H1 (cell line): Measurements from ENCODE around the gene HFE. TPM values are rescaled to one million over a fixed set of nuclear protein-coding genes. Genes with fewer than 3 reads are reported as not detected.

ENCODE experiments used
- CTCF ChIA-PET: fragments of 300-600 bp; sonication (Branson Sonifier 250); formaldehyde crosslinking; loops from one replicate; lab custom pipeline; 2021; ENCODE audit not compliant: partially characterized antibody; lab: Charles Lee
- POLR2A ChIA-PET: fragments of 300-600 bp; sonication (Branson Sonifier 250); formaldehyde crosslinking; loops from one replicate; lab custom pipeline; 2021; ENCODE audit warnings: inconsistent platforms; ENCODE audit not compliant: partially characterized antibody; lab: Charles Lee
- DNase-seq, 2 experiments: peaks; one replicate each; pipeline versions ENCODE4 v3.0.0 to v3.0.0-alpha.2; 2010 to 2022; ENCODE audit warnings: low spot score in 2 of 2, low read depth in 1 of 2, mixed read lengths in 1 of 2
- FAIRE-seq: peaks from 2 replicates; lab custom pipeline; 2011; peaks lifted over from hg19 to GRCh38; lab: Jason Lieb, UNC
- H2AFZ ChIP-seq: 2 replicates; pipeline ENCODE4 v1.8.1; 2012; ENCODE audit warnings: low read length, inconsistent platforms
- H2AK5ac ChIP-seq: 2 replicates; pipeline ENCODE4 v1.6.1; 2013; ENCODE audit warnings: low read depth, low read length
- H2BK120ac ChIP-seq: replicated peaks from 2 replicates; pipeline ENCODE3; 2013; ENCODE audit warnings: low read depth, low read length, inconsistent platforms
- H2BK12ac ChIP-seq: 2 replicates; pipeline ENCODE4 v1.6.1; 2013; ENCODE audit warnings: low read depth, low read length
- H2BK15ac ChIP-seq: 2 replicates; pipeline ENCODE4 v1.6.1; 2013; ENCODE audit warnings: low read length
- H2BK20ac ChIP-seq: 2 replicates; pipeline ENCODE4 v1.6.1; 2013; ENCODE audit warnings: low read length
- H2BK5ac ChIP-seq: 2 replicates; pipeline ENCODE4 v1.6.1; 2013; ENCODE audit warnings: low read depth, low read length
- H3K14ac ChIP-seq: 2 replicates; pipeline ENCODE4 v1.6.1; 2013; ENCODE audit warnings: inconsistent platforms; ENCODE audit not compliant: insufficient read length
- H3K18ac ChIP-seq: 2 replicates; pipeline ENCODE4 v1.6.1; 2013; ENCODE audit warnings: low read length; ENCODE audit errors: extremely low read depth
- H3K23ac ChIP-seq: 2 replicates; pipeline ENCODE4 v1.6.1; 2013; ENCODE audit warnings: inconsistent platforms; ENCODE audit not compliant: insufficient read length
- H3K23me2 ChIP-seq: 2 replicates; pipeline ENCODE4 v1.6.1; 2013; ENCODE audit warnings: low read depth, low read length
- H3K27ac ChIP-seq: 2 replicates; pipeline ENCODE4 v1.6.1; 2011; ENCODE audit warnings: low read depth, low read length, inconsistent platforms
- H3K27me3 ChIP-seq, 4 experiments: replicated peaks in 1 of 4; 1 replicate in 1 of 4; 2 replicates in 3 of 4; pipeline versions ENCODE4 v1.6.1 to v1.8.1; 2011 to 2013; ENCODE audit warnings: low read length in 3 of 4, mild to moderate bottlenecking in 3 of 4, inconsistent platforms in 2 of 4, mixed read lengths in 2 of 4, moderate library complexity in 1 of 4; ENCODE audit not compliant: control insufficient read depth in 3 of 4, insufficient read depth in 3 of 4; ENCODE audit errors: extremely low read depth in 1 of 4
- H3K36me3 ChIP-seq, 4 experiments: 2 replicates each; pipeline versions ENCODE4 v1.6.1 to v1.8.1; 2011 to 2013; ENCODE audit warnings: mild to moderate bottlenecking in 4 of 4, low read length in 3 of 4, moderate library complexity in 2 of 4, control low read depth in 1 of 4, inconsistent platforms in 1 of 4; ENCODE audit not compliant: insufficient read depth in 4 of 4, control insufficient read depth in 2 of 4
- H3K4ac ChIP-seq: replicated peaks from 2 replicates; pipeline ENCODE3; 2013; ENCODE audit warnings: low read length, low read depth, mixed read lengths, inconsistent platforms; ENCODE audit not compliant: insufficient read length
- H3K4me1 ChIP-seq, 4 experiments: replicated peaks in 1 of 4; 1 replicate in 1 of 4; 2 replicates in 3 of 4; pipeline versions ENCODE4 v1.6.1 to v1.8.1; 2011 to 2013; ENCODE audit warnings: low read length in 3 of 4, inconsistent platforms in 2 of 4, mixed read lengths in 1 of 4; ENCODE audit not compliant: insufficient read depth in 4 of 4, control insufficient read depth in 3 of 4
- H3K4me2 ChIP-seq, 2 experiments: 2 replicates each; pipeline versions ENCODE4 v1.6.1 to v1.8.1; 2011 to 2013; ENCODE audit warnings: low read depth in 2 of 2, low read length in 2 of 2, control low read depth in 1 of 2, inconsistent platforms in 1 of 2, mild to moderate bottlenecking in 1 of 2; ENCODE audit not compliant: insufficient read depth in 1 of 2
- H3K4me3 ChIP-seq, 4 experiments: fragments of 200-600, 300-600 bp in 1 of 4; sonication (generic), shearing (Covaris generic), sonication (Bioruptor Twin) in 1 of 4; 2 replicates each; pipeline versions ENCODE4 v1.5.1 to v1.8.1; 2011 to 2016; ENCODE audit warnings: low read length in 4 of 4, low read depth in 3 of 4, control low read depth in 2 of 4, inconsistent platforms in 2 of 4, mild to moderate bottlenecking in 2 of 4, mixed read lengths in 1 of 4, moderate library complexity in 1 of 4; ENCODE audit not compliant: insufficient read depth in 2 of 4; ENCODE audit errors: extremely low read depth in 1 of 4
- H3K56ac ChIP-seq: replicated peaks from 2 replicates; pipeline ENCODE3; 2013; ENCODE audit warnings: low read depth, mild to moderate bottlenecking, mixed read lengths, low read length, inconsistent platforms; ENCODE audit not compliant: insufficient read length
- H3K79me1 ChIP-seq: 2 replicates; pipeline ENCODE4 v1.6.1; 2013; ENCODE audit warnings: low read depth, low read length, control low read depth
- H3K79me2 ChIP-seq, 2 experiments: 2 replicates each; pipeline versions ENCODE4 v1.6.1 to v1.8.1; 2012 to 2013; ENCODE audit warnings: low read length in 2 of 2, mild to moderate bottlenecking in 2 of 2, inconsistent platforms in 1 of 2; ENCODE audit not compliant: insufficient read depth in 2 of 2, control insufficient read depth in 1 of 2
- H3K9ac ChIP-seq, 4 experiments: replicated peaks in 1 of 4; 1 replicate in 1 of 4; 2 replicates in 3 of 4; pipeline versions ENCODE4 v1.6.1 to v1.8.1; 2011 to 2013; ENCODE audit warnings: low read depth in 3 of 4, low read length in 3 of 4, control low read depth in 2 of 4, mild to moderate bottlenecking in 2 of 4, moderate library complexity in 2 of 4, inconsistent platforms in 1 of 4; ENCODE audit errors: extremely low read depth in 1 of 4
- H3K9me3 ChIP-seq, 2 experiments: 2 replicates each; pipeline versions ENCODE4 v1.6.1 to v1.8.1; 2012 to 2013; ENCODE audit warnings: mild to moderate bottlenecking in 2 of 2, moderate library complexity in 2 of 2, control low read depth in 1 of 2, inconsistent platforms in 1 of 2, low read depth in 1 of 2, low read length in 1 of 2, mixed read lengths in 1 of 2; ENCODE audit not compliant: insufficient read depth in 2 of 2
- H4K20me1 ChIP-seq, 2 experiments: replicated peaks in 1 of 2; 2 replicates each; pipeline versions ENCODE3 to v1.8.1; 2011 to 2013; ENCODE audit warnings: inconsistent platforms in 2 of 2, low read length in 2 of 2, mild to moderate bottlenecking in 1 of 2; ENCODE audit not compliant: insufficient read depth in 2 of 2, control insufficient read depth in 1 of 2
- H4K5ac ChIP-seq: 2 replicates; pipeline ENCODE4 v1.6.1; 2013; ENCODE audit warnings: low read length, low read depth, mixed read lengths, inconsistent platforms; ENCODE audit not compliant: insufficient read length
- H4K8ac ChIP-seq: 2 replicates; pipeline ENCODE4 v1.8.0; 2013; ENCODE audit warnings: mild to moderate bottlenecking, moderate library complexity, low read length, inconsistent platforms; ENCODE audit not compliant: insufficient read depth; ENCODE audit errors: extremely low read depth
- H4K91ac ChIP-seq: replicated peaks from 2 replicates; pipeline ENCODE3; 2013; ENCODE audit warnings: low read length, mixed read lengths, inconsistent platforms; ENCODE audit not compliant: insufficient read length
- BRCA1 ChIP-seq: IDR thresholded peaks from 2 replicates; pipeline ENCODE4 v1.6.1; 2012; ENCODE audit warnings: low read depth, low read length, improper control_type of control experiment
- CHD2 ChIP-seq: IDR thresholded peaks from 2 replicates; pipeline ENCODE4 v1.6.1; 2012; ENCODE audit warnings: low read length, improper control_type of control experiment
- FOSL1 ChIP-seq: IDR thresholded peaks from 2 replicates; pipeline ENCODE4 v1.6.1; 2011; ENCODE audit warnings: mild to moderate bottlenecking, low read depth, low read length, moderate library complexity; ENCODE audit not compliant: insufficient read depth
- HDAC6 ChIP-seq: IDR thresholded peaks from one replicate; pipeline ENCODE4 v1.7.1; 2012; ENCODE audit warnings: low read depth, mild to moderate bottlenecking, inconsistent platforms, low read length, moderate library complexity
- JUND ChIP-seq: IDR thresholded peaks from 2 replicates; pipeline ENCODE4 v1.6.1; 2011; ENCODE audit warnings: mild to moderate bottlenecking, improper control_type of control experiment, low read length
- KDM4A ChIP-seq: IDR thresholded peaks from one replicate; pipeline ENCODE4 v1.7.1; 2012; ENCODE audit warnings: low read depth, mild to moderate bottlenecking, moderate library complexity, low read length, inconsistent platforms; ENCODE audit not compliant: severe bottlenecking
- MAFK ChIP-seq: IDR thresholded peaks from 2 replicates; pipeline ENCODE4 v1.6.1; 2012; ENCODE audit warnings: low read depth, mild to moderate bottlenecking, improper control_type of control experiment, low read length
- POLR2A ChIP-seq, 2 experiments: IDR thresholded peaks; 1 replicate in 1 of 2; 2 replicates in 1 of 2; pipeline ENCODE4 v1.6.1; 2011; ENCODE audit warnings: low read depth in 2 of 2, low read length in 2 of 2, mild to moderate bottlenecking in 2 of 2; ENCODE audit errors: control extremely low read depth in 1 of 2
- RFX5 ChIP-seq: IDR thresholded peaks from 2 replicates; pipeline ENCODE4 v1.6.1; 2011; ENCODE audit warnings: low read depth, low read length, improper control_type of control experiment, borderline replicate concordance
- SIRT6 ChIP-seq: IDR thresholded peaks from one replicate; pipeline ENCODE4 v1.7.1; 2012; ENCODE audit warnings: low read length, inconsistent platforms
- SIX5 ChIP-seq: IDR thresholded peaks from 2 replicates; pipeline ENCODE4 v1.6.1; 2011; ENCODE audit warnings: mild to moderate bottlenecking, low read depth, low read length
- TAF7 ChIP-seq: optimal IDR thresholded peaks from 2 replicates; pipeline ENCODE3; 2011; ENCODE audit warnings: low read depth, mild to moderate bottlenecking, inconsistent platforms, low read length, moderate library complexity, borderline replicate concordance
- TEAD4 ChIP-seq: IDR thresholded peaks from 2 replicates; pipeline ENCODE4 v1.6.1; 2012; ENCODE audit warnings: low read depth, low read length, inconsistent platforms, mixed read lengths
- YY1 ChIP-seq: IDR thresholded peaks from 2 replicates; pipeline ENCODE4 v1.6.1; 2011; ENCODE audit warnings: low read depth, mild to moderate bottlenecking, low read length
- ZNF274 ChIP-seq: IDR thresholded peaks from 2 replicates; pipeline ENCODE4 v1.7.0; 2012; ENCODE audit warnings: low read length, borderline replicate concordance; ENCODE audit errors: extremely low read depth
- WGBS, 2 experiments: shearing (Covaris generic) in 1 of 2; methylation state at CpG; one replicate each; pipeline versions ENCODE4 v1.1.6 to v1.1.7; 2013 to 2015; ENCODE audit warnings: low lambda C conversion rate in 2 of 2, mixed read lengths in 2 of 2, inconsistent platforms in 1 of 2, low coverage in 1 of 2, missing lambda C conversion rate in 1 of 2; ENCODE audit not compliant: insufficient replicate concordance in 2 of 2, insufficient coverage in 1 of 2, insufficient read length in 1 of 2; ENCODE audit errors: extremely low coverage in 1 of 2, missing lambda C conversion rate in 1 of 2; 5-methylcytosine and 5-hydroxymethylcytosine counted together
- polyA plus RNA-seq, 7 experiments: library from polyadenylated mRNA; depleted of rRNA in 3 of 7; stranded (reverse) in 5 of 7; unstranded in 2 of 7; fragments of >200 nt in 5 of 7; fragments of 200-250 nt in 2 of 7; gene quantifications; 1 replicate in 5 of 7; 2 replicates in 1 of 7; 4 replicates in 1 of 7; pipeline versions ENCODE4 v1.2.1 to v1.2.3, GENCODE V29; 2011 to 2013; ENCODE audit warnings: missing spikeins in 2 of 7, mixed read lengths in 2 of 7
- total RNA-seq: library from RNA; stranded (reverse); fragmentation: NEBNext Ultra II Directional; extraction: Animal tissue kit (Norgen Biotek cat#: 25700); gene quantifications from 2 replicates; pipeline ENCODE4 v1.2.1, GENCODE V29; 2021
- TF ChIP-seq, protein P1 (sequence below): IDR thresholded peaks from 2 replicates; pipeline ENCODE4 v1.6.1; 2012; ENCODE audit warnings: inconsistent platforms

The HFE gene
- total and polyA plus RNA-seq, 2 of the 8 experiments (the other 6 are each of a cell fraction or from before 2014, with no cell fraction given): 1.6 to 2.0 TPM

DNA sequence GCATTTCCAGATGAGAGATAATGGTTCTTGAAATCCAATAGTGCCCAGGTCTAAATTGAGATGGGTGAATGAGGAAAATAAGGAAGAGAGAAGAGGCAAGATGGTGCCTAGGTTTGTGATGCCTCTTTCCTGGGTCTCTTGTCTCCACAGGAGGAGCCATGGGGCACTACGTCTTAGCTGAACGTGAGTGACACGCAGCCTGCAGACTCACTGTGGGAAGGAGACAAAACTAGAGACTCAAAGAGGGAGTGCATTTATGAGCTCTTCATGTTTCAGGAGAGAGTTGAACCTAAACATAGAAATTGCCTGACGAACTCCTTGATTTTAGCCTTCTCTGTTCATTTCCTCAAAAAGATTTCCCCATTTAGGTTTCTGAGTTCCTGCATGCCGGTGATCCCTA lies 6.8 kb downstream of the HFE start:
- WGBS, 2 experiments: 95% methylated on average over 5 of the region's 5 CpGs; no CpG with 5 or more reads in 1 of the 2 experiments
- Histone ChIP-seq H4K91ac (no peak overlapping the region), H3K23ac (no peak overlapping the region), H2AK5ac (no peak overlapping the region), H2BK5ac (no peak overlapping the region), H3K27me3 (no peaks in the 10 kb centered on the region), H3K79me1 (no peaks in the 10 kb centered on the region), H2BK20ac (no peak overlapping the region), H3K36me3 (0 out of 8 replicates have a peak, but pooled peaks cover 0 to 3% (median 0%) of the 10 kb centered on the region in 4 experiments), H3K79me2 (no peaks in the 10 kb centered on the region), H3K27ac (no peak overlapping the region), H4K20me1 (no peaks in the 10 kb centered on the region), H2AFZ (no peak overlapping the region), H3K4ac (no peak overlapping the region), H3K18ac (no peak overlapping the region), H3K9me3 (no peaks in the 10 kb centered on the region), H2BK12ac (no peak overlapping the region), H2BK15ac (no peak overlapping the region), H3K56ac (no peak overlapping the region), H3K14ac (no peak overlapping the region), H2BK120ac (no peak overlapping the region), H3K23me2 (no peaks in the 10 kb centered on the region), H4K5ac (no peak overlapping the region), H3K4me3 (no peak overlapping the region), H3K4me1 (no peaks in the 10 kb centered on the region), H3K9ac (no peak overlapping the region), H4K8ac (no peak overlapping the region), H3K4me2 (no peak overlapping the region)
- POLR2A ChIA-PET: interaction anchor here (1.2 to 5.6 kb wide), 9 partner anchors 9 to 105 kb away, joined by 3 to 25 read pairs (median 6); a partner anchor contains a TSS
- CTCF ChIA-PET: interaction anchor here (0.9 to 16.0 kb wide), 5 partner anchors 11 to 1784 kb away, joined by 3 to 481 read pairs (median 6); no protein-coding TSS in a partner anchor
- DNase-seq (no peak), FAIRE-seq (no peak)
- no peak for TF ChIP-seq SIRT6
- TF ChIP-seq KDM4A: no peak
- TF ChIP-seq POLR2A (IDR thresholded peaks at IDR 0.05; ENCODE audit: control extremely low read depth in 1 of 2, low read depth in 2 of 2, low read length in 2 of 2): no peak
- no peak for TF ChIP-seq CHD2
- TF ChIP-seq HDAC6: no peak
- no peak for TF ChIP-seq TAF7
- TF ChIP-seq JUND: no peak
- TF ChIP-seq MAFK: no peak
- TF ChIP-seq, protein P1, sequence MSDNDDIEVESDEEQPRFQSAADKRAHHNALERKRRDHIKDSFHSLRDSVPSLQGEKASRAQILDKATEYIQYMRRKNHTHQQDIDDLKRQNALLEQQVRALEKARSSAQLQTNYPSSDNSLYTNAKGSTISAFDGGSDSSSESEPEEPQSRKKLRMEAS: no peak
- TF ChIP-seq FOSL1: no peak
- TF ChIP-seq SIX5: no peak
- TF ChIP-seq BRCA1: no peak
- TF ChIP-seq TEAD4: no peak
- no peak for TF ChIP-seq ZNF274
- no peak for TF ChIP-seq YY1
- no peak for TF ChIP-seq RFX5
